ENCODE data around the gene EXD3.

GRCh38 chr9:137302449-137303150, 120.4 kb downstream of the EXD3 start:
- no peak for TF ChIP-seq CTCF (IDR thresholded peaks at IDR 0.05)
- TF ChIP-seq POLR2A (IDR thresholded peaks at IDR 0.05), result no peak
